ENCODE results near the gene MAMSTR.
"Not testable (repeated sequence)": the region's sequence is repeated elsewhere in the genome, so short reads cannot be mapped to it uniquely, and the experiment has no call there.

The MAMSTR gene, protein sequence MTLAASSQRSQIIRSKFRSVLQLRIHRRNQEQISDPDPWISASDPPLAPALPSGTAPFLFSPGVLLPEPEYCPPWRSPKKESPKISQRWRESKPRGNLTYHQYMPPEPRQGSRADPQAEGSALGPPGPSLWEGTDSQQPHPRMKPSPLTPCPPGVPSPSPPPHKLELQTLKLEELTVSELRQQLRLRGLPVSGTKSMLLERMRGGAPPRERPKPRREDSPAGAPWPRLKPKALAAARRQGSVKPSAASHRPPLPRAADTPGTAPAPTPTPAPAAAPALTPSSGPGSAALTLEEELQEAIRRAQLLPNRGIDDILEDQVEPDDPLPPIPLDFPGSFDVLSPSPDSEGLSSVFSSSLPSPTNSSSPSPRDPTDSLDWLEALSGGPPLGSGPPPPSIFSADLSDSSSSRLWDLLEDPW

GRCh38 chr19:48719263-48720171, at the start of gene MAMSTR:
TSS of gene MAMSTR (minus strand) at chr19:48719725. CDS start at chr19:48719031, 694 bp downstream.
- DNase-seq = no peak

- no peak for DNase-seq
Measured at GRCh38 chr19:48768994-48769713, 49.6 kb upstream of the MAMSTR start.

GRCh38 chr19:48768171-48768753, 48.7 kb upstream of the MAMSTR start:
- DNase-seq = not testable (repeated sequence)

DNA sequence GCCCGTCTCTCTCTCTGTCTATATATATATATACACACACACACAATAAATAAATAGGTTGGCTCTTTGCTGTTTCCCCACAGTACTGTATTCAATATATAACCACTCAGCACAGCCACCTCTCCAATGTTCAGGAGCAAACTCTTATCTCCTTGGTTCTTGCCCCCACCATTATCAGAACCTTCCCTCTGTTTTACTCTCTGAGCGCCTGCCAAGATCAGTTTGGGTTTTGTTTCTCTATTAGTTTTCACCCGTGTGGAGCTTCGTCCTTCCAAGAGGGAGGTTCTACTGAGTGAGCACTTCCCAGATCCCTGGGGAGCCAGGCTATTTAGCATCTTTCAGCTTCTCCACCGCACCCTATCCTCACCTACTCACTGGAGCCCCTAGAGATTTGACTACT, 46.3 kb upstream of the MAMSTR start:
- not testable (repeated sequence) for DNase-seq

GRCh38 chr19:48760504-48761205, 41.1 kb upstream of the MAMSTR start:
- no peak for DNase-seq

GRCh38 chr19:48757741-48758144, 38.2 kb upstream of the MAMSTR start:
- DNase-seq = no peak

DNA sequence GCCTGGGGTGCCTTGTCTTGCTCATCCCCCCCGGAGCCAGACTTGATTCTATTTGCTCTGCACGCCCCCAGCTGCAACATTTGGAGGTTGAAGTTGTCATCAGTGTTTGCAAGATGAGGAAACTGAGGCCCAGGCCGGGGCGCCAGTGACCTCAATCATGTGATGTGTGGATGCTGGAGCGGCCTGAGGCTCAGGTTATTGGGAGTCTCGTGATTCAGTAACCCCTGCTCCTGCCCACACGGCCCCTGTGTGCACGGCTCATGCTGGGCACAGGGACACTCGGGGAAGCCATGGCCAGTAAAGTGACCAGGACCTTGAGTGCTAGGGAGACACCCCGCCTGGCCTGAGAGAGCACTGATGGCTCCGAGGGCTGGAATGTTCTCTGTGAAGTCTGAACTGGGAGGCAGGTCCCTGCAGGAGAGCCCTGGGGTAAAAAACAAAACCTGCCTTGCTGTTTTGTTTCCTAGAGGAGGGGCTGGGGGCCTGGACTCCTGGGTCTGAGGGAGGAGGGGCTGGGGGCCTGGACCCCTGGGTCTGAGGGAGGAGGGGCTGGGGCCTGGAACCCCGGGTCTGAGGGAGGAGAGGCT, 37.7 kb upstream of the MAMSTR start:
- DNase-seq = no peak

DNA sequence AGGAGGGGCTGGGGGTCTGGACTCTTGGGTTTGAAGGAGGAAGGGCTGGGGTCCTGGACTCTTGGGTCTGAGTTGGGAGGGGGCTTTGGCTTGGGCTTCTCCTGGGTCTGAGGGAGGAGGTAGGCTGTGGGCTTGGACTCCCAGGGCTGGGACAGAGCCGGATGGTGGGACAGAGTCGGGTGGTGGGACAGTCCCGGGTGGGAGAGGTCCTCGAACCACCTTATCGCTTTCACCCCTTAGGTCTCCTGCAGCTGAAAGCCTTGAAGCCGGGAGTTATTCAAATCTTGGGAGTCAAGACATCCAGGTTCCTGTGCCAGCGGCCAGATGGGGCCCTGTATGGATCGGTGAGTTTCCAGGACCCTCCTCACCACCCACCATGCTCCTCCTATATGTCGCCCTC, 37.2 kb upstream of the MAMSTR start:
- no peak for DNase-seq

DNA sequence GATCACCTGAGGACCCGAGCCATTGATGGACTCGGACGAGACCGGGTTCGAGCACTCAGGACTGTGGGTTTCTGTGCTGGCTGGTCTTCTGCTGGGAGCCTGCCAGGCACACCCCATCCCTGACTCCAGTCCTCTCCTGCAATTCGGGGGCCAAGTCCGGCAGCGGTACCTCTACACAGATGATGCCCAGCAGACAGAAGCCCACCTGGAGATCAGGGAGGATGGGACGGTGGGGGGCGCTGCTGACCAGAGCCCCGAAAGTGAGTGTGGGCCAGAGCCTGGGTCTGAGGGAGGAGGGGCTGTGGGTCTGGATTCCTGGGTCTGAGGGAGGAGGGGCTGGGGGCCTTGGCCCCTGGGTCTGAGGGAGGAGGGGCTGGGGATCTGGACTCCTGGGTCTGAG, 36.7 kb upstream of the MAMSTR start:
- no peak for DNase-seq

GRCh38 chr19:48755787-48756186, 36.3 kb upstream of the MAMSTR start:
- no peak for DNase-seq

- DNase-seq = no peak
Measured at GRCh38 chr19:48755084-48755641, 35.6 kb upstream of the MAMSTR start, which contains the start of gene FGF21. TSS of gene FGF21 (plus strand) at chr19:48755524. CDS start at chr19:48756237, 713 bp downstream.

DNA sequence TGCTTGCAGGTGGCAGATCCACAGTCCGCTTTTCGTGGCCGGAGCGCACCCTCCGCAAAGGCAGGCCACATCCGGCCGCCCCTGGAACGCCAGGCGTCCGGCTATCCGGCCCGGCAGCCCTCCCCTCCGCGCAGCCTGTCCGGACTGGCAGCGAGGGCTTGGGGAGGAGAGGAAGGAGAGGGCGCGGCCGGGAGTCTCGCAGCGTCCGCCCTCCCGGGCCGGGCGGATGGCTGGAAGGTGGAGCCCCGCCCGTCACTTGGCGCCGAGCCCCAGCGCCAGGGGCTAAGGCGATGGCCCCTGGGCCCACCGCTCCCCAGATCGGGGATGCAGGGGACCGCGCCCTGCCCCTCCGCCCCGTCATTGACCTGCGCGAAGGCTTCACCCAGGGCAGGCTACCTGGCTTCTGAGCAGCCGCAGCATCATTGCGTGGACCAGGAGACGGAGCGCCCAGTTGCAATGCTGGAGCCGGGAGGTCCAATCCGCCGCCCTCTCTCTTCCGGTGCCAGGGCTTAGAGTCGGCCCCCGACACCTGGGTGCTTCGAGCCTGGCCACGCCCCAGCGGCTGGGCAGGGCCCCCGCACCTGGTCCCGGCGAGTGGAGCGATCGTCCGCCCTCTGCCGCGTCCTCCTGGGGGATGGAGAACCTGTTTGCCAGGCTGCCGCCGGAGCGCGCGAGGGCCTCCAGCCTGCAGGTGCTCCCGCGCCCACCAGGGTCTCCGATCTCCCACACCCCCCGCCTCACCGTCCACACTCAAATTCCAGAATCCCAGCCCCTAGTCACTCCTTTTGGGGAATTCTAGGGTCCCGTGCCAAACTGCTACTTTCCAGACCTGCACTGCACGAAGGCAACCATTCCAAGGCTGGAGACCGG, 33.2 kb upstream of the MAMSTR start, which contains the start of gene FUT1:
Gene FUT1, minus strand, starts transcription at position 146 of the 870 bp plus-strand sequence. CDS start 1,360 bp downstream, outside the sequence.
- no peak for DNase-seq

GRCh38 chr19:48751845-48752495, 32.4 kb upstream of the MAMSTR start:
- no peak for DNase-seq

GRCh38 chr19:48750771-48751504, 31.4 kb upstream of the MAMSTR start:
- no peak for DNase-seq

DNA sequence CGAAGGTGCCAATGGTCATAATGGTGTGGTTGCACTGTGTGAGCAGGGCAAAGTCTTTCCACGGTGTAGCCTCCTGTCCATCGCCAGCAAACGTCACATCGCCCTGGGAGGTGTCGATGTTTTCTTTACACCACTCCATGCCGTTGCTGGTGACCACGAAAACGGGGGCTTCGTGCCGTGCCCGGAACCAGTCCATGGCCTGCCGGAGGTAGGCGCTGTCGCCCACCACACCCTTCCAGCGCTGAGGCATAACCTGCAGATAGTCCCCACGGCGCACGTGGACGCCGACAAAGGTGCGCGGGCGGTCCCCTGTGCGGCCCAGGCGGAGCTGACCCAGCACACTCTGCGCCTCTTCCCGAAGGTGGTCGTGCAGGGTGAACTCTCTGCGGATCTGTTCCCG, 30.8 kb upstream of the MAMSTR start:
- DNase-seq = no peak

GRCh38 chr19:48749571-48750198, 30.2 kb upstream of the MAMSTR start:
- DNase-seq = no peak

GRCh38 chr19:48746738-48747575, 27.4 kb upstream of the MAMSTR start, which contains the start of gene IZUMO1:
TSS of gene IZUMO1 (minus strand) at chr19:48746909. CDS start at chr19:48745859, 1,050 bp downstream.
- peak in 1 of 2 experiments; percentile 29 for DNase-seq
